Stimulated activated naive CD8-positive, alpha-beta T cell treated with anti-CD3 and anti-CD28 coated beads, Interleukin-15, amount 100 ng/mL, for 72 hours (primary cell): ENCODE measurements around the gene GPX4.
A peak's percentile ranks its signal among the peaks of the same experiment; 100 is the strongest.

Experiments
- ATAC-seq: fragments of 150-1000 bp; cut with Tn5 transposase; 2 replicates; pipeline ENCODE4 v1.10.0; 2021; ENCODE audit warnings: mild to moderate bottlenecking, moderate library complexity
- DNase-seq, 2 donors: peaks; one replicate each; pipeline ENCODE4 v3.0.0; 2021 to 2022
- H3K27ac Mint-ChIP-seq, 2 donors: one replicate each; pipeline ENCODE4 v1.8.0; 2022; ENCODE audit warnings: mild to moderate bottlenecking in 2 of 2, mixed read lengths in 2 of 2, moderate library complexity in 2 of 2
- H3K27me3 Mint-ChIP-seq: one replicate; pipeline ENCODE4 v1.8.0; 2022; ENCODE audit warnings: mixed read lengths
- H3K4me1 Mint-ChIP-seq: one replicate; pipeline ENCODE4 v1.8.0; 2022; ENCODE audit warnings: mild to moderate bottlenecking, mixed read lengths
- H3K4me3 Mint-ChIP-seq, 2 donors: one replicate each; pipeline ENCODE4 v1.8.0; 2022; ENCODE audit warnings: mild to moderate bottlenecking in 2 of 2, mixed read lengths in 2 of 2, moderate library complexity in 1 of 2
- H3K9me3 Mint-ChIP-seq, 2 donors: one replicate each; pipeline ENCODE4 v1.8.0; 2022; ENCODE audit warnings: mixed read lengths in 2 of 2

GPX4 gene

GRCh38 chr19:1136621-1137317, 33.0 kb downstream of the GPX4 start:
- Mint-ChIP-seq H3K27ac (peak overlapping the region in 1 of 2 donors; percentile 35), H3K27me3 (no peaks in the 10 kb centered on the region)

DNA sequence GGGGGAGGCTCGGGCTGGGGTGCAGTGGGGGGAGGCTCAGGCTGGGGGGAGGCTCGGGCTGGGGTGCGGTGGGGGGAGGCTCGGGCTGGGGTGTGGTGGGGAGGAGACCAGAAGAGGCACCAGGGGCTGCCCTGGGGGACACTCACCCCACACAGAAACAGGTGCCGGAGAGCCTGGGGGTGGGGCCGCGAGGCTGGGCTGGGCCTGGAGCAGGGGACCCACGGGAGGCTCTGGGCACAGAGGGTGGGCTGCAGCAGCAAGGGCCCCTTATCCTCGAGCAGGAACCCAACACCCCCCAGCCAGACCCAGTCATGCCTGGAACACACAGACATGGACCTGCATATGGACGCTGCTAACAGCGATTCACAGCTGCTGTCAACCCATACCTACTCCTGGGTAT, 34.3 kb downstream of the GPX4 start:
- no peak overlapping the region for H3K27ac Mint-ChIP-seq
- H3K4me3 Mint-ChIP-seq = no peak overlapping the region
- ATAC-seq = no peak

More at GRCh38 chr19:1136621-1137317, 33.0 kb downstream of the GPX4 start:
- DNase-seq (no peak), ATAC-seq (no peak)
- peaks cover 38% of the 10 kb centered on the region for H3K4me1 Mint-ChIP-seq
- peaks cover under 1 to 2% of the 10 kb centered on the region in 2 donors for H3K9me3 Mint-ChIP-seq
- no peak overlapping the region for H3K4me3 Mint-ChIP-seq

DNA sequence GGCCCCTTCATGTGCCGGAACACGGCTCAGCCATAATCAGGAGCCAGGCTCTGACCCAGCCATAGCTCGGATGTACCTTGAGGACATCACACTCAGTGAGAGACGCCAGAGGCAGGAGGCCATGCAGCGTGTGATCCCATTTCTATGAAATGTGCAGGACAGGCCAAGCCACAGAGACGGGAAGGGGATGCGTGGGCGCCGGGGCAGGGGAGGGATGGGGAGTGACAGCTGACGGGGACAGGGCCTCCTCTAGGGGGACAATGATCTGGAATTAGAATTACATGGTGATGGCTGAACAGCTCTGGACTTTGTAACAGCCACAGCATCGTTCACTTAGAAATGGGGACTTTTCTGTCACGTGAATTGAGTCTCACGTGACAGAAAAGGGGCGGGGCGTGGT, 35.3 kb downstream of the GPX4 start:
- peak overlapping the region in 1 of 2 donors; percentile 64 for H3K27ac Mint-ChIP-seq
- peaks cover 28% of the 10 kb centered on the region for H3K4me1 Mint-ChIP-seq
- DNase-seq (no peak), ATAC-seq (no peak)
- H3K9me3 Mint-ChIP-seq = peaks cover 5 to 9% of the 10 kb centered on the region in 2 donors
- no peak overlapping the region for H3K4me3 Mint-ChIP-seq
- H3K27me3 Mint-ChIP-seq = no peaks in the 10 kb centered on the region

More for the DNA sequence above, 34.3 kb downstream of the GPX4 start:
- no peaks in the 10 kb centered on the region for H3K27me3 Mint-ChIP-seq
- peaks cover 5 to 9% of the 10 kb centered on the region in 2 donors for H3K9me3 Mint-ChIP-seq
- H3K4me1 Mint-ChIP-seq = peaks cover 33% of the 10 kb centered on the region
- DNase-seq = no peak

DNA sequence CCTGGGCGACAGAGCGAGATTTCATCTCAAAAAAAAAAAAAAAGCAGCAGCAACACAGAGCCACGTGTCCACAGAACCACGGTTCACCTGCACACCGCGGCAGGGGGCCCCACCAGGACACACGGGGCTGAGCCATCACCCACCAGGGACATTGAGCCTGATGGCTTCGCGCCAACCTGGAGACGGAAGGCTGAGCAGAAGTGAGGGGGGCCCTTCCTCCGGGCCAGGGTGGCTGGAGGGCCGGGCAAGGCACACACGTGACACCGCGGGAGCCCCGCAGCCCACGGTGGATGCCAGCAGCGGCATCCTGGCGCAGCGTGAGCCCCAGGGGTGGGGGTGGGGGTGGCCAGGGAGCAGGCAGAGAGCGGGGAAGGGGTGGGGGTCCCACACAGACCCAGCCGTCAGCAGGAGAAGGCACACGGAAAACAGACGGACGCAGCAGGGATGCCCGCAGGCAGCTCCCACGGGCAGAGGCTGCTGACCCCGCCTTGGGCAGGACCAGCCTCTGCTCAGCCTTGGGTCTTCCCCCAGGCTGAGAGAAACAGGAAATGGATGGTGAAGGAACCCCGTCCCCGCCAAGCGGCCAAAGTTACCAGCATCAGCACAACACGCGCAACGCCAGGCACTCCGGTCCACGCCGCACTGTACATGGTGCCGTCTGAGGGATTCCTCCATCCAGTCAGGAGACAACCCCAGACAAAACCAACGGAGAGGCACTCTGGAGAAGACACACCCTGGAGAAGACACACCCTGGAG, 36.7 kb downstream of the GPX4 start:
- Mint-ChIP-seq H3K4me3 (no peak overlapping the region), H3K4me1 (peaks cover 26% of the 10 kb centered on the region), H3K27me3 (no peaks in the 10 kb centered on the region), H3K9me3 (peaks cover 5 to 9% of the 10 kb centered on the region in 2 donors), H3K27ac (no peak overlapping the region)
- ATAC-seq = no peak
- DNase-seq = no peak

- no peak for DNase-seq
- peaks cover 5 to 9% of the 10 kb centered on the region in 2 donors for H3K9me3 Mint-ChIP-seq
- no peaks in the 10 kb centered on the region for H3K27me3 Mint-ChIP-seq
- peaks cover 11% of the 10 kb centered on the region for H3K4me1 Mint-ChIP-seq
- H3K27ac Mint-ChIP-seq = peak overlapping the region in 1 of 2 donors; percentile 66
- ATAC-seq = peak; percentile 27
- H3K4me3 Mint-ChIP-seq = no peak overlapping the region
Observed at GRCh38 chr19:1141944-1142343, 38.1 kb downstream of the GPX4 start.

DNA sequence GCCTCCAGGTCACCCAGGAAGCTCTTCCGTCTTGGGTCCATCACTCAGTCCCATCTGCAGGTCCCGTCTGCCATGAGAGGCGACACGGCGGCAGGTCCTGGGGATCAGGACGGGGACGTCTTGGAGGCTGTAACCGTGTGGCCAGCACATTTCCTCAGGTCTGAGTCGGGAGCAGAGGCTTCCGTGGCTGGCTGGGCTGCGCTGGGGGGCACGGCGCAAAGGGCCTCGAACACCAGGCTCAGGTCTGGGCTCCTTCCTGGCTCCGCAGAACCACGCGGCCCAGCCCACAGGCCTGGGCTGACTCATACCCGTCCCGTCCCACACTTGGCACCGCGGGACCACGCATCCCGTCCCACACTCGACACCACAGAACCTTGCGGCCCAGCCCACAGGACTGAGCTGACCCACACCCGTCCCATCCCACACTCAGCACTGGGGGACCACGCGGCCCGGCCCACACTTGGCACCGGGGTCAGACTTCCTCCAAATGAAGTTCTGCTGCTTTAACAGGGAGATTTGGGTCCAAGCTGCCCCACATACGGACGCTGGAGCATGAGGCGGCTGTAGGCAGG, 40.1 kb downstream of the GPX4 start:
- Mint-ChIP-seq H3K27me3 (no peaks in the 10 kb centered on the region), H3K27ac (no peak overlapping the region), H3K4me1 (peaks cover 11% of the 10 kb centered on the region), H3K9me3 (peaks cover 5 to 9% of the 10 kb centered on the region in 2 donors), H3K4me3 (no peak overlapping the region)
- ATAC-seq = no peak
- DNase-seq = no peak

- Mint-ChIP-seq H3K27me3 (no peaks in the 10 kb centered on the region), H3K4me3 (no peak overlapping the region), H3K4me1 (peaks cover 18% of the 10 kb centered on the region), H3K9me3 (peaks cover 5 to 9% of the 10 kb centered on the region in 2 donors), H3K27ac (peak overlapping the region; percentile 66 to 86)
- no peak for ATAC-seq
- no peak for DNase-seq
Observed at GRCh38 chr19:1144741-1145140, 40.9 kb downstream of the GPX4 start.

DNA sequence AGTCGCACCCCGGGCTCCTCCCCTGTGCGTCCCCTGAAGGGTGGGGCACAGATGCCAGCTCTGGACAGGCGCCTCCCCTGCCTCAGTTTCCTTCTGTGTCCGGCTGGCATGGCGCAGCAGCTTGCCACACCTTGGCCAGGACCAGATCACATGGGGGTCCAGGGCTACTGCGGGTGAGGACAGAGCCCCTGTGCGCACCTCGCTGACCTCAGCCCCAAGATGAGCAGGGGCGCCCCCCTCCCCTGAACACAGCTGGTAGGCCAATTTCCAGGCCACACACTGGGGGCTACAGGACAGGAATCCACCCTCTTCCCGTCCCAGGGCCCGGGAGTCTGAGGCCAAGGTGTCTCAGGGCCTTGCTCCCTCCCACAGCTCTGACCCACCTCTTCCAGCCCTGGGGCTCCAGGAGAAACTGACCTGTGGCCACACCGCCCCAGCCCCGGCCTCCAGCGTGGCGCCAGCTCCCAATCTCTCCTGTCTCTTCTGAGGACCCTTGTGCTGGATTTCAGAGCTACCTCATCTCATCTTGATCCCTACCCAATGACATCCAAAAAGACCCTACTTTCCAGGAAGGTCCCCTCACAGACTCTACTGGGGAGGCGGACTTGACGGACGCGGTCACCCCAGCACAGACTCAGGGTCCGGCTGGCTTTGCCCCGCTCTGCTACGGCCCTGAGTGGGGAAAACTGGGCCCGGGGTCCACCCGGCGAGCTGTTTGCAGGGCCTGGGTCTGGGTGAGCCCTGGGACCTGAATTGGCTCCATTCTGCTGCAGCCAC, 42.0 kb downstream of the GPX4 start:
- no peaks in the 10 kb centered on the region for H3K27me3 Mint-ChIP-seq
- peaks cover 5 to 9% of the 10 kb centered on the region in 2 donors for H3K9me3 Mint-ChIP-seq
- no peak for ATAC-seq
- peaks cover 19% of the 10 kb centered on the region for H3K4me1 Mint-ChIP-seq
- no peak for DNase-seq
- H3K27ac Mint-ChIP-seq = peak overlapping the region in 1 of 2 donors; percentile 75
- H3K4me3 Mint-ChIP-seq = no peak overlapping the region

- no peak for ATAC-seq
- H3K27me3 Mint-ChIP-seq = no peaks in the 10 kb centered on the region
- no peak for DNase-seq
Observed at GRCh38 chr19:1146412-1146699, 42.6 kb downstream of the GPX4 start.

GRCh38 chr19:1146858-1147780, 43.3 kb downstream of the GPX4 start:
- Mint-ChIP-seq H3K9me3 (peaks cover 1 to 3% of the 10 kb centered on the region in 2 donors), H3K27me3 (no peaks in the 10 kb centered on the region), H3K4me1 (peaks cover 19% of the 10 kb centered on the region), H3K27ac (no peak overlapping the region), H3K4me3 (no peak overlapping the region)
- DNase-seq = no peak
- ATAC-seq = peak; percentile 27

More at GRCh38 chr19:1146412-1146699, 42.6 kb downstream of the GPX4 start:
- Mint-ChIP-seq H3K9me3 (peaks cover 5 to 9% of the 10 kb centered on the region in 2 donors), H3K4me1 (peaks cover 19% of the 10 kb centered on the region), H3K4me3 (no peak overlapping the region), H3K27ac (no peak overlapping the region)

- Mint-ChIP-seq H3K9me3 (no peaks in the 10 kb centered on the region), H3K4me1 (peaks cover 19% of the 10 kb centered on the region)
Observed at GRCh38 chr19:1147934-1148549, 44.2 kb downstream of the GPX4 start.

DNA sequence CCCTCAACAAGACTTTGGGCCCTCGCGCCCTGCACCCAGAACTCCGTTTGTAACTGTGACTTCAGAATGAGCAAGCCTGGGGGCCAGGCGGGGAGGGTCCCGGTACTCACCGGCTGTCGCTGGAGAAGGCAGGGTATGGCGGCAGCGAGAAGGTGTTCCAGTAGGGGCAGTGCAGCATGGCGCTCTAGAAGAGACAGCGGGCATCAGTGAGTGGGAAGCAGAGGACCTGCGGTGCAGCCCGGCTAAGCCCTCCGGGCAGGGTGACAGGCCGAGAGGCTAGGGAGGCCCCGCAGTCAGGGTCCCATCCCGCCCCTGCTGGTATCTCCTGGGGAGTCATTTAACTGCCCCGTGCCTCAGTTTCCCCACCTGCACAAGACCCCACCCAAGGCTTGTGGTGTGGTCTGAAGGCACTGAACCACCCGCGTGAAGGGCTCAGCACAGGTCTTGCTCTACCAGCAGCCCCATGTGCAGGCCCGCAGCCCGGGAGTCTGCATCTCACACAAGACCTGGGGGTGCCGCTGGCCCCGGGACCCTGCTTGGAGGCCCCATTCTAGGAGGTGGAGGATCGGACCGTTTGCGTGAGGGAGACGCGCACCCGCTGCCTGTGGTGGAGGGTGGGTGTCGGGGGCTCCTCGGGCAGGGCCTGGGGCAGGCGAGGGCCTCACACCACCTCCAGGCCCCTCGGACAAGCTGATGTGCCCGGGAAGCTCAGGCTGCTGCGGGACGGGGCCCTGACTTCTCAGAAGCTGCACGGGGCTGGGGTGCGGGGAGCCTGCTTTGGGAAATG, 45.7 kb downstream of the GPX4 start:
- H3K4me3 Mint-ChIP-seq = no peak overlapping the region

More at GRCh38 chr19:1147934-1148549, 44.2 kb downstream of the GPX4 start:
- peak overlapping the region in 1 of 2 donors; percentile 80 for H3K27ac Mint-ChIP-seq
- H3K27me3 Mint-ChIP-seq = no peaks in the 10 kb centered on the region
- DNase-seq = no peak
- no peak overlapping the region for H3K4me3 Mint-ChIP-seq
- ATAC-seq = peak; percentile 28

GRCh38 chr19:1150333-1151036, 46.7 kb downstream of the GPX4 start:
- no peak for DNase-seq
- no peaks in the 10 kb centered on the region for H3K27me3 Mint-ChIP-seq
- H3K27ac Mint-ChIP-seq = no peak overlapping the region
- ATAC-seq = peak; percentile 4
- H3K4me1 Mint-ChIP-seq = peaks cover 8% of the 10 kb centered on the region
- H3K4me3 Mint-ChIP-seq = no peak overlapping the region
- H3K9me3 Mint-ChIP-seq = no peaks in the 10 kb centered on the region

More for the DNA sequence above, 45.7 kb downstream of the GPX4 start:
- peak overlapping the region in 1 of 2 donors; percentile 48 for H3K27ac Mint-ChIP-seq
- H3K27me3 Mint-ChIP-seq = no peaks in the 10 kb centered on the region
- no peak for DNase-seq
- no peaks in the 10 kb centered on the region for H3K9me3 Mint-ChIP-seq
- ATAC-seq = no peak
- H3K4me1 Mint-ChIP-seq = peaks cover 12% of the 10 kb centered on the region
